Measurements from ENCODE around the gene NOTUM. TPM values are rescaled to one million over a fixed set of nuclear protein-coding genes. Genes with fewer than 3 reads are reported as not detected.

Gene NOTUM
- total and polyA plus RNA-seq, 9 of the 15 experiments (the other 6 are each of a cell fraction or from before 2014, with no cell fraction given): 0.03 to 14.0 (median 4.1) TPM

- ChIA-PET CTCF (ENCODE audit: low intra/inter-chr PET ratio) (interaction anchor here (5.2 kb wide), 1 partner anchor 57 kb away, joined by 103 read pairs; the partner anchor contains the start of genes CENPX and LRRC45), POLR2A (interaction anchor here (0.6 to 1.4 kb wide), 5 partner anchors 9 to 227 kb away, joined by 3 to 4 read pairs (median 3); no protein-coding TSS in a partner anchor)
- Histone ChIP-seq H3K4me2 (ENCODE audit: insufficient read depth, low read length) (no peak overlapping the region), H3K36me3 (ENCODE audit: control insufficient read depth, insufficient read depth, low read length) (no peaks in the 10 kb centered on the region), H3K9me3 (replicated peaks; ENCODE audit: control insufficient read depth, insufficient read depth, low read depth, low read length) (no peaks in the 10 kb centered on the region), H3K79me2 (ENCODE audit: control insufficient read depth, insufficient read depth, low read length) (peaks cover 20% of the 10 kb centered on the region), H3K27ac (ENCODE audit: extremely low read depth, low read depth, low read length) (no peak overlapping the region), H4K20me1 (replicated peaks; ENCODE audit: control insufficient read depth, insufficient read depth, low read length) (no peaks in the 10 kb centered on the region), H3K4me3 (no peak overlapping the region), H2AFZ (ENCODE audit: low read depth, low read length) (no peak overlapping the region), H3K9me1 (ENCODE audit: control insufficient read depth, insufficient read depth, low read length) (no peaks in the 10 kb centered on the region), H3K9ac (ENCODE audit: insufficient read depth in 1 of 2, low read depth in 2 of 2, low read length in 2 of 2) (peak overlapping the region in 1 of 2 experiments; percentile 1; a peak in 1 of 4 replicates), H3K4me1 (replicated peaks in 1 of 2; ENCODE audit: control insufficient read depth in 2 of 2, insufficient read depth in 2 of 2, low read length in 2 of 2) (peaks cover 16 to 79% of the 10 kb centered on the region in 2 experiments), H3K27me3 (ENCODE audit: control insufficient read depth in 2 of 2, insufficient read depth in 2 of 2, low read length in 2 of 2) (no peaks in the 10 kb centered on the region)
- intact Hi-C loops (cut with micrococcal nuclease) (no loop called here), in situ Hi-C loops (cut with MboI) (no loop called here)
- BruUV-seq (replicated peaks): no TSS peak
- no peak for ATAC-seq
- TF ChIP-seq NFIX (CRISPR knock-in tag; IDR thresholded peaks at IDR 0.05; ENCODE audit: low read depth): no peak
- TF ChIP-seq NFIC (IDR thresholded peaks at IDR 0.05): peak; percentile 48
- no peak for DNase-seq (ENCODE audit: extremely low read depth in 1 of 4, low spot score in 3 of 4)
- WGBS (ENCODE audit: insufficient coverage, low coverage, missing lambda C conversion rate): 73% methylated on average over 29 of the region's 37 CpGs
- no peak for FAIRE-seq
Measured at GRCh38 chr17:81962499-81963441, 1.8 kb upstream of the NOTUM start.
